Glomerular endothelial cell (primary cell): ENCODE data around the gene LMF1. TPM values are rescaled to one million over a fixed set of nuclear protein-coding genes. Genes with fewer than 3 reads are reported as not detected.

Experiments used
- DNase-seq: peaks from one replicate; pipeline ENCODE4 v3.0.0-alpha.2; 2011; ENCODE audit warnings: low read depth, low spot score; ENCODE audit errors: extremely low read depth
- total RNA-seq: library from RNA; depleted of rRNA; stranded (reverse); fragments of >200 nt; gene quantifications from 2 replicates; pipeline ENCODE4 v1.2.3, GENCODE V29; 2015

LMF1 gene
- total RNA-seq, 1 donor from 2014 or later, result 36.6 TPM

DNA sequence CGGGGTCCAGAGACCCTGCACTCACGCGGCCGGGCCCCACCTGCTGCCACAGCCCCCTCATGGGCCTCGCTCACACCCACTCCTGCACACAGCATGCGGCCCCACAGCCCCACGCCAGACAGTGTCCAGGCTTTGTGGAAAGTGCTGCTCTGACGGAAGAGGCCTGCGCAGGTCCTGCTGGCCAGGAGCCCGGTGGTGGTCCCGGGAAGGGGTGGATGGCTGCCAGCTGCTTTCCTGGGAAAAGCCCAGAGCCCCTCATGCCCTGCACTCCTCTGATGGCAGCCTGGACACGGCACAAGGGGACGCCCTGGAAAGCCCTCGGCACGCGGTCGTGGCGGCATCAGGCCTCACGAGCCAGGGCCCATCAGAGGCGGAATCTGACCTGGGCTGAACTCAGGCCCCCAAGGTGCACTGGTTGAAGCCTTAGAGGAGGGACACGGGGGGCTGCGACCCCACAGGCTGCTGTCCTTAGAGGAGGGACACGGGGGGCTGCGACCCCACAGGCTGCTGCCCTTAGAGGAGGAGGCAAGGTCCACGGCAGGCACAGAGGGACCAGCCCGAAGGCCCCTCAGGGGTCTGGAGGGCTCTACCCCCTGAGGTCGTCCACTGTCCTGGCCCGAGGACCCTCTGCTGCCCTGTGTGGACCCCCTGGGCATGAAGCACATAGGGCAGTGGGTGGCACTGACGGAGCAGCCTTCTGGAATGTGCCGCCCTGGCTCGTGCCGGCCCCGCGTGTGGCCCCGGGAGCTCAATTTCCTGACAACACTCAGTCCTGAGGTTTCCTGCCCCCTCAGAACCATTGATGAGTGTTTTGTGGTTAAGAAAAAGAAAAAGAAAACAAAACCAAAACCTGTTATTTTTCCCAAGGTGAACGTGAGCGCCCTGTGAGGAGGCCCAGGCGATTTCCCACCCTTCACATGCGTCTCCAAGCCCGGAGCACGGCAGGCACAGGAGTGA, 32.9 kb upstream of the LMF1 start:
- DNase-seq, result no peak

DNA sequence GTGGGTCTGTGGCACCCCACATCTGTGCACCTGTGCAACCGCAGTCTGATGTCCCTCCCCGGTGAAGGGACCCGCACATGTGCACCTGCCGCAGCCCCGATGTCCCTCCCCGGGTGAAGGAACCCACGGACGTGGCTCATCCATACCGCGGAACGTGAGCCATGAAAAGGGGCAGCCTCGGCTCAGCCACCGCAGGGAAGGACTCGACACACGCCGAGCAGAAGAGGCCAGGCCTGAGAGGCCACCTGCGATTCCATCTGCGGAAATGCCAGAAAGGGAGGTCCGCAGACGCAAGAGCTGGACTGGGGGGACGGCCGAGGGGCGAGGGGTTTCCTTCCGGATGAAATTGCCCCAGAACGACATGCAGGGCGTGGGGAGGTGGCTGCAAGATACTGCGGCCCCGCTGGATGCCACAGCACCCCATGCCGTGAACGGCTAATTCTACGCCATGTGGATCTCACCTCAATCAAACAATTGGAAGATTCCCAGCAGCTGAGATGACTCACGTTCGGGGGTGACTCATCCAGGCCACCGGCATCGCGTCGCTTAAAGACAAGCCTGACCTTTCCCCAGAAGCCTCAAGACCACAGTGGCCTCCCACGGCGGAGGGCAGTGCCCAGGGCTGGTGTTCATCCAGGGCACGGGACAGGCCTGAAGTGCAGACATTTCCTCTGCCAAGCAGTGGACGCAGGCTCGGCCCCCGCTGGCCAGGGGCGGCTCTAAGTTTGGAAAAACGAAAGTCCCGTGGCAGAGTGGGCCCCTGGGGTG, 31.8 kb upstream of the LMF1 start:
- DNase-seq, result peak; percentile 37

DNA sequence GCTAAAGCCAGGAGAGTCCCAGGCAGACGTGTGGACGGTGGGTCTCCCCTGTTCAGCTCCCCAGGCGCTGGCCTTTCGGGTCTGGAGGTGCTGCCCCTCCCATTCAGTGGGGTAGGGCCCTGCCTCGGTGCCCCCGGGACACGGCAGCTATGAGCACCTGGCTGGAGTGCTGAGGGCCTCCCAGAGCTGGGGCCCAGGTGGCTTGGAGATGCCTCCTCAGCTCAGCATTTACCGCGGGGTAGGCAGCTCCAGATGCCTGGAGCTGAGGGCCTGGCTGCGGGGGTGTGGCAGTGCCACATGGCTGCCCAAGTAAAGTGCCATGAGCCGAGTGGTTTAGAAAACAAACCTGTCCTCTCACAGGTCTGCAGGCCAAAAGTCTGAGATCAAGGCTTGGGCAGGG, 30.3 kb upstream of the LMF1 start:
- no peak for DNase-seq

DNA sequence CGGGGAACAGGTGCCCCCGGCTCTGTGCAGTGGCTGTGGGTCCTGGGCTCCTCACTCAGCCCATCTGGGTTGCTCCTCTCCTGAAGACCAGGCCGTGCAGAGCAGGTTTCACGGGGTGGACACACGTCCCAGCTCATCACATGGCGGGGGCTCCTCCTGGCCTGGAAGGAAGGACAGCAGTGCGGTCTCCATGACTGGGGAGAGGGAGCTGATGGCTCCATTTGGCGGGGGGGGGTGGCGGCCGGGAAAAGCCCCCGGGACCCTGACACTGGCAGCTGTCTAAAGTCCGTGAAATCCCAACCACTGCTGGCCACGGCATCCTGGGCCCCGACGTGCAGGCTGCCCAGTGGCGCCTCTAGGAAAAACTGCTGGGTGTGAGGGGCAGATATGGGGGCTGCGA, 29.8 kb upstream of the LMF1 start:
- DNase-seq, result no peak

DNA sequence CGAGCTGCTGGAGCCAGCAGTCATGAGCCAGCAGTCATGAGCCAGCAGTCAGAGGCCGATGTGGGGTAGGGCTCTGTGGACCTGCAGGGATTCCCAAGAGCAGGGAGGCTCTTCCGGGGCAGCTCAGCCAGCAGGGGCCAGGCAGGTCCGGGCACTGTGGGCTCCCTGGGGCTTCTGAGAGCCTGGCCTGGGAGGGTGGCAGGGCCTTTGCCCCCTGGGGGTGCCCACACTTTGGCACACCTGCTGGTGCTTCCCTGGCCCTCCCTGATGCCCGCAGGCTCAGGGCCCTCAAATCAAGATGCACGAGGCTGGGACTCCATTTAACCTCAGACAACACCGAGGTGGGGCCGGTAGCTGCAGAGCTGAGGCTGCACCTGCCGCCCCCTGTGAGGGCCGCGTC, 28.9 kb upstream of the LMF1 start:
- DNase-seq, result no peak

DNA sequence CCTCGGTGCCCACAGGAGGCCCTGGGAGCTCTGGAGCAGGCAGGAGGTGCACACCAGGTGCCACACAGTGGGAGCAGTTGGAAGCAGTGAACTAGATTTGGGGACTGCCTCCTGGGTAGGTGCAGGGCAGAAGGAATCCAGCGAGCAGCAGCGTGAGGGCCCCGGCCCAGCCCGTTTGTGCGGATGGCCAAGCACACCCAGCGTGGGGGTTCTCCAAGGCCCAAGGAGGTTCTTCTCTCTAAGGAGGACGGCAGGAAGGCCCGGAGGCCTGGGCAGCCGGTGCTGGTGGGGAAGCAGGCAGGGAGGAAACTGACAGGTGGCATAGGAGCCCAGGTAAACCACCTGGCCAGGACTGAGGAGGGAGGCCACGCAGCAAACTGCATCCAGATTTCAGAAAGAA, 27.8 kb upstream of the LMF1 start:
- no peak for DNase-seq

DNA sequence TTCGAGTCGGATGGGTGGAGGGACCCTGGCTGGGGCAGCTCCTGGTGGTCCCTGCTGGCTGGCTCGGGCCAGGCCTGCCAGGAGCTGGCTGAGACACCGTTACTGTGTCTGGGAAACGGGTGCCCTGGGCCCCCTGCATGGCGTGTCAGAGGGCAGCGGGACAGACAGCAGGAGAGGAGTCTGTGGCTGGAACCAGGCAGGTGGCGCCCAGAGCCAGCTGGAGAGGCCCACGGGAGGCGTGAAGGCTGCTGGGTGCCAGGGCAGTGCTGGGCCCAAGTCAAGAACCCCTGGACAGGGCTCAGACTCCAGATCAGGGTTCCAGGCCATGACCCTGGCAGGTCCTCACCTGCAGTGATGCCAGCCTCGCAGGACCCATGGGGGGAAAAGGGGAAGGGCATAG, 27.4 kb upstream of the LMF1 start:
- DNase-seq, result no peak

DNA sequence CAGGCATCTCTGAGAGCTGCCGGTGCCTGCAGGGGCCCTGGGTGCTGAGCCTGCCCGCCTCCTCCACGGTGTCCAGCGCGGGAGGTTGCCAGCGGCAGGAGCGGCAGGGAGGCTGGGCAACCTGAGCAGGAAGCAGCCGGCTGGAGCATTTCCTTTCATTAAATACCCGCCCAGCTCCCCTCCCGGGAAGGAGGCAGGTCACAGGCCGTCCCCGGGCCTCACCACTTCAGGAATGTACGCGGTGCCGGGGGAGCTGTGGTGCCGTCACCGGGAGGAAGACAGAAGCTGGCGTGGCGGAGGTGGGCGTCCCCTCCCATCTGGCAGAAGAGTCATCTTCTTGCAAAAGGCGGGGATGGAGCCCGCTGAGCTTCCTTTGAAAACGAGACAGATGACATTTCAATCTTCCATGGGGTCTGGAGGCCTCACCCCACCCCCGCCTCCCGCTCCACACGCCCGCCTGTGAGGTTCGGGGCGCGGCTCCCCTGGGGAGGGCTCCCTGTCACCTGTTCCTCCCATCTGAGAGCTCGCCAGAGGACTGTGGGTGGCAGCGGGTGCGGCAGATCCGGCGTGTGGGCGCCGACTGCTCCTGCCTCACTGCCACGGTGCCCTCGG, 26.8 kb upstream of the LMF1 start:
- DNase-seq, result no peak

DNA sequence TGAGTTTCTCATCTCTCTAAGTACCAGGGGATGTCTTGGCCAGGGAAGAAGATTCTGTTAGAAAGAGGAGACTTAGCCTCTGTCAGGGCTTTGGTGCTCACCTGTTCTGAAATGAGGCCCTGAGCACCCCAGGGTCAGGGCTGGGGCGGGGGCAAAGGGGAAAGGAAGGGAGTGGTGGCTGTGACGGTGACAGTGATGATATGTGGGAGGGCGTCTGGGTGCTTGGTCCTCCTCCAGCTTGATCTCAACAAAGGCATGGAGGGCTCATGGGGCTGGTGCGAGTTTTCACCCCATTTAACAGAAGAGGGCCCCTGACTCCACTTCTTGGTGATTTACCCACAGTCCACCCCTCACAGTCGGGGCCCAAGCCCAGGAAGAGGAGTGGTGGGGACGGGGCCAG, 25.9 kb upstream of the LMF1 start:
- no peak for DNase-seq

DNA sequence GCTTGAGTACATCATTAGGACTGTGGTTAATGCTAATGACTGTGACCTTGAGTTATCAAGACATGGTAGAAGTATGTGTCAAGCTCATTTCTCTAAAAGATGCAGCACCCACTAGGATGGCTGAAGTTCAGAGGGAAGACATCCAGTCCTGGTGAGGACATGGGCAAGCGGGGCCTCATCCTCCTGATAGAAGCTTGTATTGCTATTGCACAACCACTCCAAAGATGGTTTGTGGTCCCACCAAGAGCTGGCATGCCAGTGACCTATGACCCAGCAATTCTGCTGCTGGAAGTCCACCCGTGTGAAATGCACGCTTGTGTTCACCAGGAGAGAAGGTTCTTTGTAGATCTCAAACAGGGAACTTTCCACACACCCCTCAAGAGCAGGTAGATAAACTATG, 25.0 kb upstream of the LMF1 start:
- DNase-seq, result no peak

DNA sequence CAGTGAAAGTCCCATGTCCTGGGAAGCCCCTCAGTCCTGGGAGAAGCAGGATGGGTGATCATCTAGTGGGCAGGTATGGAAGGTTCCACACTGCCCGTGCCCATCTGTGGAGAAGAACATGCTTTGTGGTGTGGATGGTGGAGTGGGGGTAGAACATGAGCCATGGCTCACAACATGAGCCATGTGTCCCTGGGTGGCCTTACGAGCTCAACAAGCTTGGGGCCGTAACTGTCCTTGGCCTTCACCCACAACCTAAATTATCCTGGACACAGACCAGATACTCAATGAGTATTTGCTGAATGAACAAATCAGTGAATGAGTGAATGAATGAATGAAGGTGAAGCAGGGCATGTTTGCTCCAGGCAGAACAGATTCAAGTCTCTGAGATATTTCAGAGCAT, 24.3 kb upstream of the LMF1 start:
- DNase-seq, result no peak

DNA sequence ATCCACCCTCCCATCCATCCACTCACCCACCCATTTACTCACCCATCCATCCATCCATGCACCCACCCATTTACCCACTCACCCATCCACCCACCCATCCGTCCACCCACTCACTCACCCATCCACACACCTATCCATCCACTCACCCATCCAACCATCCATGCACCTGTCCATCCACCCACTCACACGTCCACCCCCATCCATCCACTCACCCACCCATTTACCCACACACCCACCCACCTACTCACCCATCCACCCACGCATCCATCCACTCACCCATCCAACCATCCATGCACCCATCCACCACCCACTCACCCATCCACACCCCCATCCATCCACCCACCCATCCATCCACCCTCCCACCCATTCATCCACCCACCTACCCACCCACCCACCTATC, 22.9 kb upstream of the LMF1 start:
- no peak for DNase-seq

DNA sequence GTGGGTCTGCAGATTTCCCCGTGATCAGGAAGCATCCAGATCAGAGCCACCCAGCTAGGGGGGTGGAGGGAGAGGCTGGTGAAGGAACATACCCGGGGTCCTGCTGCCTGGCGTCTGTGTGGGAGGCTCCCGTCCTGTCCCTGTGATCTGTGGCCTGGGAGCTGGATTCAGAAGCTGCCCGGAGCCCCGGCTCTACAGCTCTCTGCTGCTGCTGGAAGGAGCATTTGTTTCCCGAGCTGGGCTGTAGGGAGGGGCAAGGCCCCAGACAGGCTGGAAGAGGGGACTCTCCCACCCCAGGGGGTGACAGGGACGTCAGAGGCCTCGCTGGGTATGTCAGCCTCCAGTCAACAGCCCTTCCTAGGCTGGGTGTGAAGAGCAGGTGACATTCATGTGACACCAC, 21.0 kb upstream of the LMF1 start:
- DNase-seq, result no peak

DNA sequence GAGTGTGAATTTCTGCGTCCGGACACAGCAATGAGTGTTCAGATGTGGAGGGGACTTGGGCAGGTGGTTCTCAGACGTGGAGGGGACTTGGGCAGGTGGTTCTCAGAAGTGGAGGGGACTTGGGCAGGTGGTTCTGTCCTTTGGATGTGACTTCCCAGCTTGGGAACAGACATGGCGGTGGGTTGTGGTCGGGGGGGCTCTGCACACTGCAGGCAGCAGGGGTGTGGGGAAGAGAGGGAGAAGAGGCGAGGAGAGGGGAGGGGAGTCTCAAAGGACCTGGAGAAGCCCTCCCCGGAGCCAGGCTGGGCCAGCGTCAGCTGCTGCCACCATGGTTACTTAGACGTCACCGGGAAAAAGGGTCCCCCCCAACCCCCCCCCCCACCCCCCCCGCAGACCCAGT, 20.6 kb upstream of the LMF1 start:
- no peak for DNase-seq

DNA sequence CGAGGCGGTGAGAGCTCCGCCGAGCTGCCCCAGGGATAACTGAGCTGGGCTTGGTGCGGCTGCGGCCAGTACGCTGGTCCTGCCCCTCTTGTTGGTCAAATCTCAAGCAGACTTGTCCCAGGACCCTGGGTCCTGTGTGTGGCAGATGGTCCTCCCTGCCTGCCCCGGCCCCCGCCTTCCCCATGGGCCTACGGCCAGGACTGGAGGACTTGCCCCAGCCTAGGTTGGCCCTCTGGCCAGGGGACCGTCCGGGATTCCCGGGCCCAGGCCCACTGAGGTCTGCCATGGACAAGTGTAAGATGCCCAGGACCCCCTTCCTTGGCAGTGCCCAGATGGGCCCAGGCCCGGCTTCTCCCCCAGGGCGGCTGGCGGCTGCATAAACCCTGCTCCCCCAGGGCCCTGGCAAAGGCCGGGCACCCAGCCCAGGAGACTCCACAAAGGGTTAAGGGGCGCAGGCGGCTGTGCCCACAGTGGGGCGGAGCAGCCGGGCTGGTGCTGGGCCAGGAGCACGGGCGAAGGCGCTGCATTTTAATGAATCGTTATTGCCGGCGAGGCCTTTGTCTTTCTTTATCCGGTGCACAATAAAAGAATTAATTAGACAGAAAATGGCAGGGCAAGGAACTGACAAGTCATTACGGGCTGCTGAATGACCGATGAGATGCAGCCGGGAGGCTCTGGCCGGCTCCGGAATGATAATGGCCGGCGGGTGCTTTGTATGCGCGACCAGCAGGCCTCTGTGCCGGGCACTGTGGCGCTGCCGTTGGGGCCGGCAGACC, 19.9 kb upstream of the LMF1 start:
- DNase-seq, result no peak

DNA sequence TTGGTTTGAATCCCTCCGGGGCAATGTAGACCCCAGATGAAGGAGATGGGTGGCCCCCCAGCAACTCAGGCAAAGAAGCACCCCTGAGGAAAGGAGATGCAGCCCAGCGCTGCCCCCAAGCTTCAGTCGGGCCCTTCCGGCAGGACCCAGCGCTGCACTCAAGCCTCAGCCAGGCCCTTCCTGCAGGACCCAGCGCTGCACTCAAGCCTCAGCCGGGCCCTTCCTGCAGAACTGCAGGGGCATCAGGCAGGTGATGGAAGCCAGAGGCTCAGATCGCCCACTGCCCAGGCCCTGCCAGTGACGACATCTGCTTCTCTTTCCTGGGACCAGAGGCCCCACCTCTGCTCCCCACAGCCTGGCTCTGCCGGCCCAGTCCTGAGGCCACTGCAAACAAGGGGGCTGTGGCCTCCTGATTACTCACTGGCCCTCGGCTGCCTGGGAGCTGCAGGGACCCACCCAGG, 18.6 kb upstream of the LMF1 start:
- no peak for DNase-seq

DNA sequence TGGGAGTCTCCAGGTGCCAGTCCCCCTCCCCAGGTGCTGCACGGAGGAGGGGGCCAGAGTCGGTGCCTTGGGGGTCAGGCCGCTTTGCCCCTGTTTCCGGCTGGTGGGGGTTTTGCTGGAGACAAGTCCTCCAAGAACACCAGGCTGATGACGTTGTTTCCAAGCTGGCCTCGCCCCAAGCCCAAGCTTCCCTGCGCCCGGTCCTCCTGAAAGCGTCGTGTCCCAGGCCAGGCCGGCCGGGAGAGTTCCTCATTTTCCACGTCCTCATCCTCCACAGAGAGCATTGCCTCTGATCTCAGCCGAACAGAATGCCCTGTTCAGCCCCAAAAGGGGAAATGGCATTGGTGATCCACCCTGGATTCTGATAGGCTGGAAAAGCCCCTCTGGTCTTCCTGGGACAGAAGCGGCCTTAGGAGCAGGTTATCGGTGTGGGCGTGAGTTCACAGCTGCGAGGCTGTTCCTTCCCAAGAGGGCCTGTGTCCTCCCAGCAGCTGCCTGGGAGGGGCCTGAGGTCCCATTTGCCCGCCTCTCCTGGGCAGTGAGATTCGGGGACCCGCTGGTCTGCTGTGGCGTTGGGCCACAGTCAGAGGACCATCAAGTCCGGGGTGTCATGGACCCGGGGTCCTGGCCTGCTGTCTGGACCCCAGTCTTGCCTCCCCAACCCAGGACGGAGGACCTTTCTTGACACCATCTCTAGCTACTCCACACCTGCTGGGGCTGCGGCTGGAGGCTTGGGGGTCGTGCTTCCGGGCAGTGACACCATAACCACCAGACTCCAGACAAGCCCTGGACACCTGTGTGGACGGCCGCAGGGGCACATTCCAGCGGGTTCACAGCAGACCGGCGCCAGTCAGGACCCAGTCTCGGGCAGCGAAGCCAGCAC, 17.9 kb upstream of the LMF1 start:
- DNase-seq, result no peak

DNA sequence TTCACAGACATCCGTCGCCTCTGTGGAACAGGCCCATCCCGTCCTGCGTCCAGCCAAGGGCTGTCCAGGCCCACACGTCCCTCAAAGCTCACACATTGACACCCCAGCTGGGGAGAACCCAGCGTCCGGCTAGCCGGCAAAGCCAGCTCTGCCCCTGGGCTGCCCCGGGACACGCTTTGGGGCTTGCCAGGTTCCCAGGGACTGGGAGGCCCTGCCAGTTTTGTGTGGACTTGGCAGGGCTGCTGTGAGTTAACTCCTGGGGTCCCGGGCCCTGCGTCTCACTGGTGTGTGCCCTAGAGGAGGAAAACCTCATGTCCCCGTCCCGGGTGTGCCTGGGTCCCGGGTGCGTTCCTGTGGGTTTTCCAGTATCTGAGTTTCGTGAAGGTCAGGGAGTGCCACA, 17.1 kb upstream of the LMF1 start:
- DNase-seq, result no peak

DNA sequence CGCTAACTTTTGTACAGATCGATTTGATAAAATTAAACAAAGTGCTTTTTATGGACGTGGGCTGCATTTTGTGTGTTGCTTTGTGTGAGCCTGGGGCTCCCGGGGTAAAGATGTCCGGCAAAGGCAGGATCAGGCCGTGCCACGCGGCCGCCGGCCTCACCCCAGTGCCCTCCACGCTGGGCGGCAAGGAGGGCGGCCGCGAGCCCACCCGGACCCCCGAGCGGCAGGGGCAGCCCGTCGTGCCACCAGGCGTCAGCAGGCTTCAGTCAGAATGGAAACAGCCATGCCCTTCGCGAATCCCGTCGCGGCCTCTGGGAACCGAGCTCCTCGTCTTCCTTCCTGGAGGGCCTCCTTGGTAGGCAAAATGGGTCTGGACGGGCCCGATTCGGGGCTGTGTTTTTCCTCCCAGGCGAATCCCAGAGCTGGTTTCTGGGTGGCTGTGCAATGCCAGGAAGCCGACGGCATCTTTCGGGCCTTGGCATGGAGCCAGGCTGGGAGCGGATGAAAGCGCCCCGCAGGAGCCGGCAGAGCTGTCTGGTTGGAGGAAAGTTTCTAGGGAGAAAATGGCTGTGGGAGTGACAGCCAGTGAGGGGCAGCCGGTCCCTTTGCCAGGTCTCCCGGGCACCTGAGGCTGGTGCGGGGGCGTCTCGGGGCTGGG, 16.3 kb upstream of the LMF1 start:
- no peak for DNase-seq
